NCI-H748 treated with DMSO at 0.1 percent for 48 hours (cell line): ENCODE measurements around the gene DPP3.
A peak's percentile ranks its signal among the peaks of the same experiment; 100 is the strongest.
"Not testable (repeated sequence)": the region's sequence is repeated elsewhere in the genome, so short reads cannot be mapped to it uniquely, and the experiment has no call there.

Source experiments
- DNase-seq: peaks from one replicate; lab custom pipeline; 2025; lab: John Stamatoyannopoulos, UW

The DPP3 gene

GRCh38 chr11:66532784-66533183 lies 52.5 kb downstream of the DPP3 start:
- no peak for DNase-seq

- DNase-seq: no peak
Measured at GRCh38 chr11:66539170-66539869, 59.1 kb downstream of the DPP3 start.

- DNase-seq: no peak
Measured at GRCh38 chr11:66539870-66540213, 59.6 kb downstream of the DPP3 start.

GRCh38 chr11:66540598-66540997 lies 60.4 kb downstream of the DPP3 start:
- not testable (repeated sequence) for DNase-seq

- no peak for DNase-seq
Measured at GRCh38 chr11:66541892-66542291, 61.7 kb downstream of the DPP3 start.

GRCh38 chr11:66542362-66542761 lies 62.1 kb downstream of the DPP3 start:
- no peak for DNase-seq

GRCh38 chr11:66543263-66544107 lies 63.3 kb downstream of the DPP3 start:
- DNase-seq: no peak

- not testable (repeated sequence) for DNase-seq
Measured at GRCh38 chr11:66544952-66545351, 64.7 kb downstream of the DPP3 start.

- DNase-seq: peak; percentile 88
Measured at GRCh38 chr11:66545701-66546367, 65.6 kb downstream of the DPP3 start, which contains the start of gene ZDHHC24. Gene ZDHHC24, minus strand, starts transcription at chr11:66546048. Its CDS starts 45 bp downstream, at chr11:66546003.

GRCh38 chr11:66546368-66546965 lies 66.2 kb downstream of the DPP3 start, which contains the start of gene ACTN3:
Gene ACTN3, plus strand, starts transcription at chr11:66546903. Its CDS starts 35 bp downstream, at chr11:66546938.
- no peak for DNase-seq

- no peak for DNase-seq
Measured at GRCh38 chr11:66546966-66547661, 66.9 kb downstream of the DPP3 start.

GRCh38 chr11:66547662-66548009 lies 67.4 kb downstream of the DPP3 start:
- DNase-seq: no peak

- no peak for DNase-seq
Measured at GRCh38 chr11:66548041-66548440, 67.8 kb downstream of the DPP3 start.

GRCh38 chr11:66548774-66549630 lies 68.8 kb downstream of the DPP3 start:
- DNase-seq: no peak

- no peak for DNase-seq
Measured at GRCh38 chr11:66549696-66550095, 69.5 kb downstream of the DPP3 start.

GRCh38 chr11:66550887-66551286 lies 70.7 kb downstream of the DPP3 start:
- DNase-seq: no peak

- no peak for DNase-seq
Measured at GRCh38 chr11:66554602-66555001, 74.4 kb downstream of the DPP3 start.

- no peak for DNase-seq
Measured at GRCh38 chr11:66555416-66555815, 75.2 kb downstream of the DPP3 start.

- DNase-seq: no peak
Measured at GRCh38 chr11:66556086-66556485, 75.9 kb downstream of the DPP3 start.

GRCh38 chr11:66557733-66558326 lies 77.6 kb downstream of the DPP3 start:
- no peak for DNase-seq
